HFFc6 (cell line): ENCODE data around the gene LIMA1. TPM values are rescaled to one million over a fixed set of nuclear protein-coding genes. Genes with fewer than 3 reads are reported as not detected.
A peak's percentile ranks its signal among the peaks of the same experiment; 100 is the strongest.

Experiments
- DNase-seq: peaks from one replicate; pipeline ENCODE4 v3.0.0-alpha.2; 2018
- H3K27ac Mint-ChIP-seq: 2 replicates; pipeline ENCODE4 v1.8.0; 2020; ENCODE audit warnings: mild to moderate bottlenecking, mixed read lengths
- H3K27me3 Mint-ChIP-seq: 2 replicates; pipeline ENCODE4 v1.8.0; 2021; ENCODE audit warnings: mild to moderate bottlenecking, moderate library complexity, mixed read lengths; ENCODE audit not compliant: insufficient read depth
- H3K36me3 Mint-ChIP-seq: 2 replicates; pipeline ENCODE4 v1.8.0; 2021; ENCODE audit warnings: low read depth, mixed read lengths
- H3K4me1 Mint-ChIP-seq: 2 replicates; pipeline ENCODE4 v1.8.0; 2020; ENCODE audit warnings: low read depth, mixed read lengths
- H3K4me3 Mint-ChIP-seq: 2 replicates; pipeline ENCODE4 v1.8.0; 2020; ENCODE audit warnings: mild to moderate bottlenecking, moderate library complexity, mixed read lengths
- H3K9me3 Mint-ChIP-seq: 2 replicates; pipeline ENCODE4 v1.8.0; 2020; ENCODE audit warnings: mild to moderate bottlenecking, mixed read lengths
- total RNA-seq, 6 experiments: library from RNA; stranded (reverse); fragmentation: NEBNext Ultra II Directional; extraction: Animal tissue kit (Norgen Biotek cat#: 25700); gene quantifications; 2 replicates in 1 of 6; 3 replicates in 5 of 6; pipeline ENCODE4 v1.2.3, GENCODE V29; 2021
- TF ChIP-seq, protein P1 (sequence below): fragments of 200-600 bp; sonication (generic); IDR thresholded peaks from 2 replicates; pipeline ENCODE4 v1.5.0; 2021; ENCODE audit warnings: antibody characterized with exemption, mild to moderate bottlenecking

The LIMA1 gene
- total RNA-seq, 6 experiments from 2014 or later, result 259 to 335 (median 298) TPM

GRCh38 chr12:50192236-50192635 is 91.1 kb downstream of the LIMA1 start:
- peaks cover 56% of the 10 kb centered on the region for H3K4me1 Mint-ChIP-seq
- TF ChIP-seq, protein P1, sequence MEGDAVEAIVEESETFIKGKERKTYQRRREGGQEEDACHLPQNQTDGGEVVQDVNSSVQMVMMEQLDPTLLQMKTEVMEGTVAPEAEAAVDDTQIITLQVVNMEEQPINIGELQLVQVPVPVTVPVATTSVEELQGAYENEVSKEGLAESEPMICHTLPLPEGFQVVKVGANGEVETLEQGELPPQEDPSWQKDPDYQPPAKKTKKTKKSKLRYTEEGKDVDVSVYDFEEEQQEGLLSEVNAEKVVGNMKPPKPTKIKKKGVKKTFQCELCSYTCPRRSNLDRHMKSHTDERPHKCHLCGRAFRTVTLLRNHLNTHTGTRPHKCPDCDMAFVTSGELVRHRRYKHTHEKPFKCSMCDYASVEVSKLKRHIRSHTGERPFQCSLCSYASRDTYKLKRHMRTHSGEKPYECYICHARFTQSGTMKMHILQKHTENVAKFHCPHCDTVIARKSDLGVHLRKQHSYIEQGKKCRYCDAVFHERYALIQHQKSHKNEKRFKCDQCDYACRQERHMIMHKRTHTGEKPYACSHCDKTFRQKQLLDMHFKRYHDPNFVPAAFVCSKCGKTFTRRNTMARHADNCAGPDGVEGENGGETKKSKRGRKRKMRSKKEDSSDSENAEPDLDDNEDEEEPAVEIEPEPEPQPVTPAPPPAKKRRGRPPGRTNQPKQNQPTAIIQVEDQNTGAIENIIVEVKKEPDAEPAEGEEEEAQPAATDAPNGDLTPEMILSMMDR, result no peak
- peaks cover 2% of the 10 kb centered on the region; the same call in 1 of the 2 replicates for H3K27me3 Mint-ChIP-seq
- no peaks in the 10 kb centered on the region for H3K9me3 Mint-ChIP-seq
- H3K4me3 Mint-ChIP-seq, result no peak overlapping the region
- H3K36me3 Mint-ChIP-seq, result peaks cover 41% of the 10 kb centered on the region
- DNase-seq, result no peak
- H3K27ac Mint-ChIP-seq, result peak overlapping the region; percentile 67

- Mint-ChIP-seq H3K9me3 (no peaks in the 10 kb centered on the region), H3K27ac (peak overlapping the region; percentile 7; the same call in 1 of the 2 replicates), H3K27me3 (peaks cover 2% of the 10 kb centered on the region), H3K36me3 (peaks cover 35% of the 10 kb centered on the region), H3K4me1 (peaks cover 56% of the 10 kb centered on the region), H3K4me3 (no peak overlapping the region)
- TF ChIP-seq, protein P1, result no peak
- no peak for DNase-seq
Observed at GRCh38 chr12:50190859-50191258, 92.5 kb downstream of the LIMA1 start.

DNA sequence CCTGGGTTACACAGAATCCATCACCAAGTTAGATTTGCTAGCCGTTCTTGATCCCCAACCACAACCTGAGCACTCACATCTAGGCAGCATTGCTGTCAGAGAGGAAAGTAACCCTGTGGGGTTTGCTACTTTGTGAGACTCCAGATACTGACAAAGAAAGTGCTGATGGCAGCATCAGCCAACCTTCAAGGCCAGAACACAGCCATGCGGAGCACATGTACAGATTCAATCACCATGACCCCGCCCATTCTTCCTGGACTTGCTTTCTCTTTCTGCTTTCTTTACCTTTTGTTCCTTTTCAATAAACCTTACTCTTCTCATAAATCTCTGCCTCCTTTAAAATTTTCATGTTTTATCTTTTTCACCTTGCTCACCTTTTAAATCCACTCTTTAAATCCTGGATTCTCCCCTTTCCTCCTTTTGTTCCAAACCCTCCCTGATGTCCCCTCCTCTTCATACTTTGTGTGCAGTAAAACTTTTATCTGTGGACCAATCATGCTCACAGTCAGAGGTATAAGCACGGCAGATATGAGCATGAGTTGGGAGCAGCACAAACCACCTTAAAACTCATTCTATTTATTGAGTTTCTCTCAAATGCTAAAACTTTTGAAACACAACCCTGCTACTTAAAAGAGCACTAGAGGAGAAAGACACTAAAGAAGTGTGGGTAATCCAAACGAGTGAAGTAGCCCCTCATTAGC is 94.3 kb downstream of the LIMA1 start:
- Mint-ChIP-seq H3K4me1 (peaks cover 69% of the 10 kb centered on the region), H3K36me3 (peaks cover 48% of the 10 kb centered on the region), H3K27me3 (peaks cover 2% of the 10 kb centered on the region), H3K27ac (peak overlapping the region; percentile 89), H3K4me3 (peak overlapping the region; percentile 51), H3K9me3 (no peaks in the 10 kb centered on the region)
- TF ChIP-seq, protein P1, result no peak
- no peak for DNase-seq

GRCh38 chr12:50188241-50188781 is 95.0 kb downstream of the LIMA1 start:
- peaks cover 73% of the 10 kb centered on the region for H3K4me1 Mint-ChIP-seq
- peak; percentile 50 for DNase-seq
- H3K27ac Mint-ChIP-seq, result peak overlapping the region; percentile 89
- H3K4me3 Mint-ChIP-seq, result peak overlapping the region; percentile 51
- H3K9me3 Mint-ChIP-seq, result no peaks in the 10 kb centered on the region
- peaks cover 3% of the 10 kb centered on the region for H3K27me3 Mint-ChIP-seq
- peaks cover 52% of the 10 kb centered on the region for H3K36me3 Mint-ChIP-seq
- TF ChIP-seq, protein P1, result no peak

GRCh38 chr12:50187084-50187900 is 96.0 kb downstream of the LIMA1 start:
- Mint-ChIP-seq H3K27me3 (peaks cover 3% of the 10 kb centered on the region), H3K4me1 (peaks cover 63% of the 10 kb centered on the region), H3K4me3 (peak overlapping the region; percentile 70), H3K36me3 (peaks cover 49% of the 10 kb centered on the region), H3K27ac (peak overlapping the region; percentile 89), H3K9me3 (no peaks in the 10 kb centered on the region)
- TF ChIP-seq, protein P1, result no peak; the same call in 1 of the 2 replicates
- DNase-seq, result peak; percentile 87
